GM13977 (cell line): ENCODE measurements around the gene ALDH1L2.

ENCODE experiments used
- DNase-seq: peaks from one replicate; pipeline ENCODE4 v3.0.0; 2012; ENCODE audit warnings: low spot score
- in situ Hi-C: fragments of 300-500 bp; cut with MboI; formaldehyde crosslinking; loops from one replicate; pipeline ENCODE4 v1.12.0; 2022; ENCODE audit warnings: low sequenced_read_pairs, low pct_unique_long_range_greater_than_20kb, mixed read lengths, inconsistent platforms; ENCODE audit not compliant: unreplicated experiment
- TF ChIP-seq, protein P1 (sequence below): IDR thresholded peaks from 2 replicates; pipeline ENCODE4 v1.5.1; 2012; ENCODE audit warnings: mild to moderate bottlenecking, control low read depth; ENCODE audit not compliant: insufficient read depth; ENCODE audit errors: extremely low read depth, missing control alignments

ALDH1L2 gene

DNA sequence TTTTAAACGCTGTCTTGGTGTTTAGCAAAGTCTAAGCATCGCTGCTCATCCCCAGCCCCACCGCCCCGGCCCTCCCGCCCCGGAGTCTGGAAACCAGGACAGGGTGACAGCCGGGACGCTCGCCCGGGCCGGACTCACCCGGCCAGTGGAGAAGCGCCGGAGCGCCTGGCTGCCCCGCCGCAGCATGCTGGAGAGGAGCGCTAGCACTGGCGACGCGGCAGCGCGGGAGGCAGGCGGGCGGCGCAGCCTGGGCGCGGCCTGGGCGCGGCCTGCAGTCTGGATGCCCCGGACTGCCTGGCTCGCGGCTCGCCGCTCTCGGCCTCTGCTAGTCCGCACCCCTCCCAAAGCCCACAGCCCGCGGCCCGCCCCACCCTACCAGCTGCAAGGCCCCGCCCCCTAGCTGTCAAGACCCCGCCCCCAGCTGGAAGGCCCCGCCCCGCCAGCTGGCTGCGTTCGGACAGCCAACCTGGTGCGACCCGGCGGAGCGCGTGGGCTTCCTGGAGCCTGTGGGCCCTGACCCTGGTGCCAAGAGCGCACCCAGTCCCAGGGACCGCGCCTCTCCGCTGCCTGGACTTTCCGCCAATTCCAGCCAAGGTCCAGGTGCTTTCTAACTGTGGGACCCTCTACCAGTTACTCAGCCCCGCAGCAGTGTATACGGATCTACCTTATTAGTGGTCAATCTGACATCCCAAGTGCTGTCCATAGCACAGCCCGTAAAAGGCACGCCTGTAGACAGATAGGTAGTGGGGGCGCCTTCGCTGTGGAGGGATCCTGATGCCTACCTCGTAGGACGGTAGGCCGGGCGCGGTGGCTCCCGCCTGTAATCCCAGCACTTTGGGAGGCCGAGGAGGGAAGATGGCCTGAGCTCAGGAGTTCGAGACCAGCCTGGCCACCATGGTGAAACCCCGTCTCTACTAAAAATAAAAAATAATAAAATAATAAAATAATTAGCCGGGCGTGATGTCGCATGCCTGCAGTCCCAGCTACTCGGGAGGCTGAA, at the start of gene ALDH1L2:
Gene ALDH1L2 (minus strand): TSS at position 208 of the 1,000 bp plus-strand sequence. CDS start 22 bp downstream, at position 186.
- TF ChIP-seq, protein P1, sequence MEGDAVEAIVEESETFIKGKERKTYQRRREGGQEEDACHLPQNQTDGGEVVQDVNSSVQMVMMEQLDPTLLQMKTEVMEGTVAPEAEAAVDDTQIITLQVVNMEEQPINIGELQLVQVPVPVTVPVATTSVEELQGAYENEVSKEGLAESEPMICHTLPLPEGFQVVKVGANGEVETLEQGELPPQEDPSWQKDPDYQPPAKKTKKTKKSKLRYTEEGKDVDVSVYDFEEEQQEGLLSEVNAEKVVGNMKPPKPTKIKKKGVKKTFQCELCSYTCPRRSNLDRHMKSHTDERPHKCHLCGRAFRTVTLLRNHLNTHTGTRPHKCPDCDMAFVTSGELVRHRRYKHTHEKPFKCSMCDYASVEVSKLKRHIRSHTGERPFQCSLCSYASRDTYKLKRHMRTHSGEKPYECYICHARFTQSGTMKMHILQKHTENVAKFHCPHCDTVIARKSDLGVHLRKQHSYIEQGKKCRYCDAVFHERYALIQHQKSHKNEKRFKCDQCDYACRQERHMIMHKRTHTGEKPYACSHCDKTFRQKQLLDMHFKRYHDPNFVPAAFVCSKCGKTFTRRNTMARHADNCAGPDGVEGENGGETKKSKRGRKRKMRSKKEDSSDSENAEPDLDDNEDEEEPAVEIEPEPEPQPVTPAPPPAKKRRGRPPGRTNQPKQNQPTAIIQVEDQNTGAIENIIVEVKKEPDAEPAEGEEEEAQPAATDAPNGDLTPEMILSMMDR = no peak
- DNase-seq = peak; percentile 77
- in situ Hi-C loops = no loop called here

DNA sequence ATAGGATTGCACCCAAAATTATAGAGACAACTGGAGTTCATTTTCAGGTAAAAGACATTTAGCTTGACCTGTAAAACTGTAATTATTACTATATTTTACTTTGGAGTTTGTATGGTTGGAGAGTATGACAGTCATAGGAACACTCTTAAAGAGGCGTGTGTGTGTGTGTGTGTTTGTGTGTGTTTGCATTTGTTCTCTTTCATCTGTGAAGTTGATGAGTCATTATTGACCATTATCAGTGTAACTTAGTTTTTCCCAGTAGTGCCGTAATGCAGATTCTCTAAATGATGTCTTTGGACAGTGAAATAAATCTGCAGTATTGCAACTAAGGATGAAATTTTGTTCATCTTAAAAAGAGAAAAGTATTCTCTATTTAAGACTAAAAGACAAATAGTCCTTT, 36.3 kb upstream of the ALDH1L2 start:
- DNase-seq = no peak
- in situ Hi-C loops = no loop called here

DNA sequence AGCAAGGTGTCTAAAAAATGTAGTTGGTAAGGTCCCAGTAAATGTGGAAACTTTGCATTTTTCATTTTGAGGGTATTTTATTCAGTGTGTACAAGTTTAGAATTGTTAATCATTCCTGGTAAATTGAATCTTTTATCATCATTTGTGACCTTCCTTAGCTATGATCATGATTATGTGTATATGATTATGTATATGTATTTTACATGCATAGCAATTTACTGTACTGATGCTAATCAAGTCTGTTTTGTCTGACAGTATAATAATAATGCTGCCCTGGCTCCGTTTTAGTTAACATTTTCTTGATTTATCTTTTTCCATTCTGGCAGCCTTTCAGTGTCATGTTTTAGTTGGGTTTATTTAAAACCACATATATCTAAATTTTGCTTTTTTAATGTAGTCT, 32.7 kb upstream of the ALDH1L2 start:
- TF ChIP-seq, protein P1 = no peak
- in situ Hi-C loops = no loop called here
- no peak for DNase-seq

More for the DNA sequence above, 36.3 kb upstream of the ALDH1L2 start:
- TF ChIP-seq, protein P1 = no peak

DNA sequence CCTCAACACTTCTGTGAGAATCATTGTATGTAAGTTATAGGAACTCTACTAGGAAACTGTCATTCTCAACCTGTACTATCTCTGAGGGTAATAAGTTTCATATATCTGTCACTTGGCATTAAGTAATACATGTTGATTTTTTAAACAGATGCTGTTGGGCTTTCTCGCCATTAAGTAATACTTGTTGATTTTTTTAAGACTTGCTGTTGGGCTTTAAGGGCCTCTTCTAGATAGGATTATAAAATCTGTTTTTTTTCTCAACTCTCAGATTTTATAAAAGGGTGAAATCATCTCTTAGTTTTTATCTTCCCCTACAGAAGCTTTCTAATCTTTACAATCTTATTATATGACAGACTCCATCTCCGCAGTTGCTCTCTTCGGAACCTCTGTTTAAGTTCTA, 28.8 kb upstream of the ALDH1L2 start:
- TF ChIP-seq, protein P1 = no peak
- DNase-seq = no peak
- in situ Hi-C loops = no loop called here

DNA sequence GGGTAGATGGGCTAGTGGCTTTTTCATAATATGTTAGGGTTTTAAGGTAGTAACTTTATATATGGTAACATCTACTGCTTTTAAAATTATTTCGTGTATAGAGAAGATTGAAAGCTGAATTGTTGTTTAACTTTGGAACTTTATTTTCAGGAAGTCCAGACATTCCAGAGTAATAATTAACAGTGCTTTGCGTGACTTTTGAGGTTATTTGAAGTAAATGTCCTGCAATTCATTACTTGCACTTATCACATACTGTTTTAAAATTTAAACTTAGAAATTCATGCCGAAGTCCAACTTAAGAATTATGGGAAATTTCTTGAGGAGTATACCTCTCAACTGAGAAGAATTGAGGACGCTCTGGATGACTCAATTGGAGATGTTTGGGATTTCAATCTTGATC, 26.6 kb upstream of the ALDH1L2 start:
- in situ Hi-C loops = no loop called here
- TF ChIP-seq, protein P1 = no peak

DNA sequence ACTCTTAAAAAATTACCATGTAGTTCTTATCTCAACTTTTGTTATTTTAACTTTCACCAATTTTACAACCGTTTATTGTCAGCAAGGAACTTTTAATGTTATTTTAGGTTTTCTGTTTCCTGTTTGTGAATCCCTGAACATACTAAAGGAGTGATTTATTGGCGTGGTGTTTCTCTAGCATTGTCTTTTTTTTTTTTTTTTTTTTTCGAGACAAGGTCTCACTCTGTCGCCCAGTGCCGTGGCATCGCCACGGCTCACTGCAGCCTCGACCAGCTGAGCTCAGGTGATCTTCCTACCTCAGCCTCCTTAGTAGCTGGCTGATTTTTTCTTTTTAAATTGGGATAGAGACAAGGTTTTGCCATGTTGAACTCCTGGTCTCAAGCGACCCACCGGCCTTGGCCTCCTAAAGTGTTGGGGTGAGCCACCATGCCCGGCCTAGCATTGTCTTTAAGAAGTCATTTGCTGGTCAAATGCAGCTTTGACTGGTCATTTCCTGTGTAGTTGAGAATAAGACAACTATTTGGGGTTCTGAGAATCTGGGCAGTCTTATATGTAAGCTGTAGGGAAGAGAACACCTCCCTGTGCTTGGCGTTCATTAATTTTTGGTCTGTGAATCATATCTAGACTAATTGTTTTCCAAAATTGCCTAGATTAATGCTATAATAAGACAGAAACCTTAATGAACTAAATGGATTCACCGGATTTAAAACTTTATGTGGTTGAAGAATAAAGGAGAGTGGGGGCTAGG, 25.4 kb upstream of the ALDH1L2 start:
- in situ Hi-C loops = no loop called here
- no peak for DNase-seq
- TF ChIP-seq, protein P1 = no peak

More for the DNA sequence above, 26.6 kb upstream of the ALDH1L2 start:
- no peak for DNase-seq
